IMR-90 (cell line): ENCODE data around the gene ZNF782. TPM values are rescaled to one million over a fixed set of nuclear protein-coding genes. Genes with fewer than 3 reads are reported as not detected.
A peak's percentile ranks its signal among the peaks of the same experiment; 100 is the strongest.

Experiments used
- ATAC-seq: fragments of 200-7000 bp; cut with Tn5 transposase; 2 replicates; pipeline ENCODE4 v1.9.1; 2020; ENCODE audit warnings: low read depth, mild to moderate bottlenecking, moderate library complexity
- Bru-seq: library from RNA; stranded (reverse); fragments of 400-500 nt; gene quantifications from one replicate; lab custom pipeline; 2021; lab: Mats Ljungman, UMichigan
- BruChase-seq, 2 experiments: library from RNA; stranded (reverse); fragments of 400-500 nt; gene quantifications; one replicate each; lab custom pipeline; 2021; lab: Mats Ljungman, UMichigan
- BruUV-seq: library from RNA; stranded (reverse); fragments of 400-500 nt; replicated peaks from 2 replicates; lab custom pipeline; 2021; lab: Mats Ljungman, UMichigan
- CTCF ChIA-PET: fragments of 300-600 bp; formaldehyde crosslinking; extraction: SDS; loops from one replicate; lab custom pipeline; 2021; ENCODE audit warnings: antibody characterized with exemption; lab: Yijun Ruan, JAX
- POLR2A ChIA-PET: fragments of 300-600 bp; sonication (Branson Sonifier 250); formaldehyde crosslinking; loops from one replicate; lab custom pipeline; 2022; ENCODE audit warnings: antibody characterized with exemption; ENCODE audit not compliant: unreplicated experiment; lab: Charles Lee
- DNase-seq: peaks from one replicate; pipeline ENCODE4 v3.0.0; 2013
- H2AFZ ChIP-seq: replicated peaks from 2 replicates; pipeline ENCODE3; 2013; ENCODE audit warnings: low read length, mild to moderate bottlenecking; ENCODE audit not compliant: poor library complexity
- H2AK5ac ChIP-seq: 2 replicates; pipeline ENCODE4 v1.6.1; 2013; ENCODE audit warnings: low read depth, low read length, inconsistent platforms
- H2AK9ac ChIP-seq: replicated peaks from 2 replicates; pipeline ENCODE3; 2013; ENCODE audit warnings: mild to moderate bottlenecking, low read depth, low read length, moderate library complexity; ENCODE audit not compliant: poor library complexity
- H2BK120ac ChIP-seq: 2 replicates; pipeline ENCODE4 v1.6.1; 2013; ENCODE audit warnings: low read depth, low read length, inconsistent platforms
- H2BK15ac ChIP-seq: 3 replicates; pipeline ENCODE4 v1.6.1; 2013; ENCODE audit warnings: low read depth, low read length, inconsistent platforms
- H2BK20ac ChIP-seq: 2 replicates; pipeline ENCODE4 v1.6.1; 2013; ENCODE audit warnings: low read depth, mild to moderate bottlenecking, inconsistent platforms, low read length, moderate library complexity
- H2BK5ac ChIP-seq: 2 replicates; pipeline ENCODE4 v1.6.1; 2013; ENCODE audit warnings: mild to moderate bottlenecking, low read depth, low read length, inconsistent platforms; ENCODE audit not compliant: poor library complexity, severe bottlenecking
- H3K14ac ChIP-seq: replicated peaks from 2 replicates; pipeline ENCODE4 v1.6.1; 2013; ENCODE audit warnings: low read depth, low read length, inconsistent platforms
- H3K18ac ChIP-seq: 2 replicates; pipeline ENCODE4 v1.6.1; 2013; ENCODE audit warnings: low read depth, low read length, control low read depth
- H3K23ac ChIP-seq: 2 replicates; pipeline ENCODE4 v1.6.1; 2013; ENCODE audit warnings: low read depth, low read length, inconsistent platforms
- H3K27ac ChIP-seq: 2 replicates; pipeline ENCODE4 v1.5.1; 2013; ENCODE audit warnings: mild to moderate bottlenecking, control low read depth, low read length; ENCODE audit not compliant: insufficient read depth
- H3K27me3 ChIP-seq: 2 replicates; pipeline ENCODE4 v1.6.1; 2013; ENCODE audit warnings: low read length; ENCODE audit not compliant: control insufficient read depth, insufficient read depth
- H3K36me3 ChIP-seq: 2 replicates; pipeline ENCODE4 v1.6.1; 2013; ENCODE audit warnings: low read length, mixed read lengths; ENCODE audit not compliant: control insufficient read depth, insufficient read depth
- H3K4ac ChIP-seq: 2 replicates; pipeline ENCODE4 v1.6.1; 2013; ENCODE audit warnings: low read depth, low read length, inconsistent platforms
- H3K4me1 ChIP-seq: 2 replicates; pipeline ENCODE4 v1.6.1; 2013; ENCODE audit warnings: low read length, mixed read lengths; ENCODE audit not compliant: control insufficient read depth, insufficient read depth
- H3K4me2 ChIP-seq: 2 replicates; pipeline ENCODE4 v1.6.1; 2013; ENCODE audit warnings: low read depth, mild to moderate bottlenecking, control low read depth, low read length, moderate library complexity
- H3K4me3 ChIP-seq: 2 replicates; pipeline ENCODE4 v1.5.1; 2013; ENCODE audit warnings: low read depth, mild to moderate bottlenecking, control low read depth, low read length, moderate library complexity; ENCODE audit not compliant: insufficient read depth
- H3K56ac ChIP-seq: 2 replicates; pipeline ENCODE4 v1.6.1; 2013; ENCODE audit warnings: low read length, inconsistent platforms; ENCODE audit not compliant: insufficient read depth; ENCODE audit errors: extremely low read depth
- H3K79me1 ChIP-seq, 2 experiments: 2 replicates each; pipeline ENCODE4 v1.6.1; 2013; ENCODE audit warnings: low read length in 2 of 2, inconsistent platforms in 1 of 2, low read depth in 1 of 2
- H3K9ac ChIP-seq: 2 replicates; pipeline ENCODE4 v1.6.1; 2013; ENCODE audit warnings: low read depth, low read length, control low read depth
- H3K9me1 ChIP-seq: 2 replicates; pipeline ENCODE4 v1.6.1; 2013; ENCODE audit warnings: low read length, inconsistent platforms; ENCODE audit not compliant: insufficient read depth
- H3K9me3 ChIP-seq: 2 replicates; pipeline ENCODE4 v1.6.1; 2013; ENCODE audit warnings: low read length; ENCODE audit not compliant: control insufficient read depth, insufficient read depth
- H4K20me1 ChIP-seq: 2 replicates; pipeline ENCODE4 v1.6.1; 2013; ENCODE audit warnings: low read length, inconsistent platforms; ENCODE audit not compliant: insufficient read depth
- H4K5ac ChIP-seq: 2 replicates; pipeline ENCODE4 v1.6.1; 2013; ENCODE audit warnings: mild to moderate bottlenecking, low read depth, low read length, control low read depth
- H4K8ac ChIP-seq, 2 experiments: 2 replicates each; pipeline ENCODE4 v1.6.1; 2013; ENCODE audit warnings: low read depth in 2 of 2, low read length in 2 of 2, control low read depth in 1 of 2, inconsistent platforms in 1 of 2
- H4K91ac ChIP-seq: 2 replicates; pipeline ENCODE4 v1.6.1; 2013; ENCODE audit warnings: low read depth, low read length, inconsistent platforms; ENCODE audit not compliant: insufficient read depth
- BHLHE40 ChIP-seq: fragments of 150-350 bp; IDR thresholded peaks from 2 replicates; pipeline ENCODE4 v1.6.1; 2016; ENCODE audit warnings: mild to moderate bottlenecking, low read depth, low read length
- CTCF ChIP-seq: conservative IDR thresholded peaks from 2 replicates; pipeline ENCODE4 v1.5.1; 2012; ENCODE audit warnings: mild to moderate bottlenecking, low read depth, low read length, improper control_type of control experiment
- WGBS, 2 experiments: methylation state at CpG; one replicate each; pipeline versions ENCODE4 v1.1.5 to v1.1.7; 2013; ENCODE audit warnings: missing lambda C conversion rate in 2 of 2; ENCODE audit not compliant: insufficient read length in 1 of 2; ENCODE audit errors: extremely low coverage in 2 of 2; 5-methylcytosine and 5-hydroxymethylcytosine counted together
- dilution Hi-C: fragments of 300-500 bp; cut with HindIII; formaldehyde crosslinking; loops from one replicate; pipeline ENCODE4 v1.14.3; 2018; ENCODE audit warnings: low sequenced_read_pairs; ENCODE audit not compliant: unreplicated experiment
- in situ Hi-C: fragments of 300-500 bp; cut with MboI; formaldehyde crosslinking; loops from 3 replicates; pipeline ENCODE4 v1.14.3; 2019; ENCODE audit warnings: low sequenced_read_pairs, inconsistent platforms, mixed read lengths
- intact Hi-C: fragments of 100-400 bp; cut with micrococcal nuclease; formaldehyde crosslinking; loops from 2 replicates; pipeline ENCODE4 v1.10.0; 2022
- long read RNA-seq: library from polyadenylated mRNA; unstranded; transcript quantifications from one replicate; pipeline ENCODE4 v2.0.0, GENCODE V29; 2021; ENCODE audit not compliant: unreplicated experiment
- polyA plus RNA-seq, 3 experiments: library from polyadenylated mRNA; depleted of rRNA; stranded (reverse); fragments of >200 nt; gene quantifications; 2 replicates each; pipeline ENCODE4 v1.2.3, GENCODE V29; 2012; ENCODE audit warnings: low replicate concordance in 1 of 3
- total RNA-seq: library from RNA; depleted of rRNA; stranded (reverse); fragments of >200 nt; gene quantifications from 2 replicates; pipeline ENCODE4 v1.2.3, GENCODE V29; 2012; rRNA removed

Gene ZNF782
- total RNA-seq (3.1 and 4.3 TPM in 2 replicates), polyA plus RNA-seq (2012; rRNA removed) (0.86 and 0.93 TPM in 2 replicates), Bru-seq, nascent RNA (percentile 68 among the genes with signal in this experiment), BruChase-seq, experiment 1, labeled RNA remaining after a 6-hour chase (percentile 72 among the genes with signal in this experiment), BruChase-seq, experiment 2, labeled RNA remaining after a 2-hour chase (percentile 85 among the genes with signal in this experiment)
- 0.34 and 0.37 TPM in 2 replicates for polyA plus RNA-seq (2012; cell fraction: cytosol; rRNA removed)
- 0.50 and 3.0 TPM in 2 replicates for polyA plus RNA-seq (2012; cell fraction: nucleus; rRNA removed; ENCODE audit: low replicate concordance)
- long read RNA-seq, partial matches to known transcripts: 0 of 4 reads
- long read RNA-seq, other reads (novel, unspliced or antisense): 3 of 4 reads

GRCh38 chr9:96853781-96854650 is at the start of gene ZNF782:
TSS of gene ZNF782 (minus strand) at chr9:96854514. CDS start at chr9:96851961, 2,553 bp downstream.
- no peaks in the 10 kb centered on the region for H4K20me1 ChIP-seq
- TF ChIP-seq CTCF (no peak), BHLHE40 (peak; percentile 97)
- H2AFZ ChIP-seq: peak within 1 kb of the TSS; percentile 96
- H3K27ac ChIP-seq: peak within 1 kb of the TSS; percentile 31; the same call in 1 of the 2 replicates
- no peak within 1 kb of the TSS; the same call in 1 of the 2 replicates for H3K4ac ChIP-seq
- POLR2A ChIA-PET: no interaction called here
- peak within 1 kb of the TSS; percentile 3 for H3K23ac ChIP-seq
- no peak within 1 kb of the TSS for H4K5ac ChIP-seq
- dilution Hi-C loops: no loop called here
- ATAC-seq (peak; percentile 96), DNase-seq (peak; percentile 93)
- no peaks in the 10 kb centered on the region for H3K27me3 ChIP-seq
- in situ Hi-C loops: no loop called here
- H3K9me3 ChIP-seq: peaks cover 3% of the 10 kb centered on the region; the same call in 1 of the 2 replicates
- H3K4me3 ChIP-seq: peak within 1 kb of the TSS; percentile 58
- H3K9ac ChIP-seq: peak within 1 kb of the TSS; percentile 60
- H3K4me1 ChIP-seq: peaks cover 7% of the 10 kb centered on the region
- peak within 1 kb of the TSS; percentile 26; the same call in 1 of the 2 replicates for H3K56ac ChIP-seq
- H3K9me1 ChIP-seq: no peaks in the 10 kb centered on the region; the same call in 1 of the 2 replicates
- intact Hi-C loops: loop anchor here (5.0 kb wide), 1 partner anchor 77 kb away; the partner anchor contains the start of gene ZNF510
- peak within 1 kb of the TSS; percentile 95 for H3K4me2 ChIP-seq
- H3K18ac ChIP-seq: no peak within 1 kb of the TSS
- H2BK20ac ChIP-seq: no peak within 1 kb of the TSS
- H2BK15ac ChIP-seq: no peak within 1 kb of the TSS
- no peak within 1 kb of the TSS; the same call in 1 of the 2 replicates for H3K14ac ChIP-seq
- H3K79me1 ChIP-seq: peaks cover 16 to 19% of the 10 kb centered on the region in 2 experiments
- no peaks in the 10 kb centered on the region for H3K36me3 ChIP-seq
- no peak within 1 kb of the TSS for H4K91ac ChIP-seq
- peak within 1 kb of the TSS; percentile 84 for H2AK9ac ChIP-seq
- peak within 1 kb of the TSS in 1 of 2 experiments; percentile 49; a peak in 1 of 4 replicates for H4K8ac ChIP-seq
- H2BK120ac ChIP-seq: no peak within 1 kb of the TSS
- no TSS peak for BruUV-seq
- peak within 1 kb of the TSS; percentile 18 for H2BK5ac ChIP-seq
- CTCF ChIA-PET: interaction anchor here (0.6 to 0.7 kb wide), 2 partner anchors 11 to 367 kb away, joined by 3 read pairs; no protein-coding TSS in a partner anchor
- H2AK5ac ChIP-seq: no peak within 1 kb of the TSS
- 0% methylated on average over 23 of the region's 67 CpGs; no CpG with 5 or more reads in 1 of the 2 experiments for WGBS, 2 experiments
